Activated T-cell treated with anti-CD3 and anti-CD28 coated beads for 24 hours (primary cell): ENCODE data around the gene CCR4.
"Not testable (repeated sequence)": the region's sequence is repeated elsewhere in the genome, so short reads cannot be mapped to it uniquely, and the experiment has no call there.

ENCODE experiments used
- DNase-seq: peaks from one replicate; pipeline ENCODE4 v3.0.0-alpha.2; 2020; ENCODE audit warnings: low read depth

The CCR4 gene

DNA sequence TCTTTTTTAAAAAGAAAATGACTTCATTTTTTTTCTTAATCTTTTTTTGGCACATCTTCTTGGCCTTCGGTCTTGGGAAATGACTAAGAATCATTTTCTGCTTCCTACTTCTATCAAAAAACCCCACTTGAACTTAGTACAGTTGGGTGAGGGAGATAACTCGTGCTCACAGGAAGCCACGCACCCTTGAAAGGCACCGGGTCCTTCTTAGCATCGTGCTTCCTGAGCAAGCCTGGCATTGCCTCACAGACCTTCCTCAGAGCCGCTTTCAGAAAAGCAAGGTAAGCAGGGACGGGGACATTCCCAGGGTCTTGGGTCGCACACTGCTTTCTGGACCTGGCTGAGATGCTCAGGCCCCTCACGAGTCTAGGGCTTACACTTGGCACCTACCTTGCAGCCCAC is at the start of gene CCR4:
Gene CCR4, plus strand, starts transcription at position 235 of the 402 bp plus-strand sequence. CDS start 1,779 bp downstream, outside the sequence.
- DNase-seq = peak; percentile 48

DNA sequence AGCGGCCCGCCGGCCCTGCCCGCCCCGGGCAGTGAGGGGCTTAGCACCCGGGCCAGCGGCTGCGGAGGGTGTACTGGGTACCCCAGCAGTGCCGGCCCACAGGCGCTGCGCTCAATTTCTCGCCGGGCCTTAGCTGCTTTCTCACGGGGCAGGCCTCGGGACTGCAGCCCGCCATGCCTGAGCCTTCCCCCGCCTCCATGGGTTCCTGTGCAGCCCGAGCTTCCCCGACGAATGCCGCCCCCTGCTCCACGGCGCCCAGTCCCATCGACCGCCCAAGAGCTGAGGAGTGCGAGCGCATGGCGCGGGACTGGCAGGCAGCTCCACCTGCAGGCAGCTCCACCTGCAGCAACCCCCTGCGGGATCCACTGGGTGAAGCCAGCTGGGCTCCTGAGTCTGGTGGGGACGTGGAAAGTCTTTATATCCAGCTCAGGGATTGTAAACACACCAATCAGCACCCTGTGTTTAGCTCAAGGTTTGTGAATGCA is 48.5 kb upstream of the CCR4 start:
- peak; percentile 32 for DNase-seq

DNA sequence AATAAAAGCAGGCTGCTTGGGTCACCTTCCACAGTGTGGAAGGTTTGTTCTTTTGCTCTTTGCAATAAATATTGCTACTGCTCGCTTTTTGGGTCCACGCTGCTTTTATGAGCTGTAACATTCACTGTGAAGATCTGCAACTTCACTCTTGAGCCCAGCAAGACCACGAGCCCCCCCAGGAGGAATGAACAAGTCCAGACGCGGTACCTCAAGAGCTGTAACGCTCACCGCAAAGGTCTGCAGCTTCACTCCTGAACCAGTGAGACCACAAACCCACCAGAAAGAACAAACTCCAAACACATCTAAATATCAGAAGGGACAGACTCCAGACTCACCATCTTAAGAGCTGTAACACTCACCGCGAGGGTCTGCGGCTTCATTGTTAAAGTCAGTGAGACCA is 47.5 kb upstream of the CCR4 start:
- no peak for DNase-seq

DNA sequence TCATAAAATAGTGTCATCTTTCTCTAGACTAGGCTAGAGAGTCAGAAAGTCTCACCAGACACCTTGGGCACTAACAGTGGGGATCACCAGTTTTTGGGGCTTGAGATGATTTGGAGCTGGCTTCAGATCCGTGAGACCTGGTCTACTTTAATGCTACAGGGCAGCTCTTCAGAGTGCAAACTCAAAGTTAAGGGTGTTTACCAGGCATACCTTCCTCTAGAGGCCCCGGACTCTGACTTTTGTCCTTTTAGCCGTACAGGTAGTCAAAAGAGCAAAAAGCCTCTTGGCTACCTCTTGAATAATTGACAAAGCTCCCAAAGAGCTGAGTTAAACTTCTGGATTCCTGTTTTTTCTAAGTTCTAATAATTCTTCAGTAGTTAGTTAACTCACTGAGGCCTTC is 41.4 kb upstream of the CCR4 start:
- DNase-seq = no peak

DNA sequence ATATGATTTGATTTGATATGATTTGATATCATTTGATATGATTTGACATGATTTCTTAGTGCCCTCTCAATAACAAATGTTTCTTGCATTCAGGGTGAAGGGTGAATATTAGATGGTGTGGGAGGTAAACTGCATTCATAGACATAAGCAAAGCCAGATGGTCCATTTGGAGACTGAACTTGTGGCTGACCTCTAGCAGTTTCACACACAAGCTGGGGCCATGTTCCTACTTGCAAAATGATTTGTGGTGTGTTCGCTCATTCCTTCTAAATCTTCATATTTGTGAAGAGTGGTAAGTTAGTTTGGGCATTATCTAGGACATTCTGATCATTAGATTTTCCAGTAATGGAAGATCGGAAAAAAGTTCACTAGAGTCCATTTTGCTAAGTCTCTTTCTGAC is 40.5 kb upstream of the CCR4 start:
- DNase-seq = no peak

DNA sequence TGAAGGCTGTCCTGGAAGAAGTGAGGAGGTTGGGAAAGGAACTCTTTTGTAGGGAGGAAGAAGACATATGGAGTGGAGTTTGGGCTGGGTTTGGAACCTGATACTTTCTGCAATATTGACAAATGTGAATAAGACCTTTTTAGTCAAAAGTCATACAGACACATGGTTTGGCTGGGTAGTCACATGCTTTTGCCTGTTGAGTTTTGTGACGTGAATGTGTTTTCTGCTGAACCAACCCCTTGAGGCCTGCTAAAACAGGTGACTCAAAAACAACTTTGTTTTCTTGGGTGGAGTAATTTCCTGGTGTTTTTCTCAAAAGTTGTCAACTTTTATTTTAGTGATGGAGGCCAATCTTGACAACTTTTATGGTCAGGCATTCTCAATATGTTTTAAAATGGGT is 39.4 kb upstream of the CCR4 start:
- DNase-seq = no peak

DNA sequence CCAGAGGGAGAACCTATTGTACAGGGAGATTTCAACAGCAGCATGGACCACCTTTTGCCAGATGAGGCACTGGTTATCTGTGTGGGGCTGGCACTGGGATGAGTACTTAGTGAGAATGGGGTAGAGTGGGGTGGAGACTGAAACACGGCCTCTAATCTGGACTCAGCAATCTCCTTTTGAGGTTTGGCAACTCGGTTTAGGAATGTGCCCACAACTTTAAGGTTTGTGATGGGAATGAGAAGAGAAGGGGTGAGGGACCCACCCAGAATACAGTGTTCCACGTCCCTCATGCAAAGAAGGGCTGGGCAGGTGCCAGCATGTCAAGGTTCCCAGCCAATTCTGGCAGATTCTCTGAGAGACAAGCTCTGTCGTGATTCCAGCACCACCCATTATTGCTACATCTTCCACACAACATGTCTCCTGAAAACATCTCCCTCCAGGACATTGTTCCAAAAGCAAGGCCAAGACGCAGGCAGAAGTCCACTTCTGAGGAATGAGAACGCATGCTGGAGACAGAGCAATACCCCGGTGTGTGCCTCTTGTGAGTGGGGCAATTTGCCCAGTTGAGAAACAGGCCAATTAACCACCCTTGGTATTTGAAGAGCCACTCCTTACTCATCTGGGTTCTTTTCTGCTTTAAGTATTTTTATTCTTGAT is 37.5 kb upstream of the CCR4 start:
- no peak for DNase-seq

DNA sequence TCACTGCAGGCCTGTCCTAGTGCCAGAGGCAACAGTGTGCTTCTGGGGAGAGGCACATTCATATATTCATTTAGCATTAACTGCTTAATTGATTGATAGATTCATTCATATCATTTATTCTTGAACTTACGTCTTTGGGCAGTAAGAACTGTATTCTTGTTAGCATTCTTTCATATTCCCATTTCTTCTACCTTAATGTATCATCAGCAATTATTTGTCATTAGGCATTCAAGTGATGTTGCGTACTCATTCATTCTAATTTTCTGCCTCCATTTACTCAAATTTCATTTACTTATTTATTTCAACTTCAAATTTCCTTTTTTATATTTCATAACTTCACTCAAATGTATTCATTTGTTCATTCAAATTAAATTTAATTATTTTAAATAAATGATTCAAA is 31.5 kb upstream of the CCR4 start:
- DNase-seq = no peak

DNA sequence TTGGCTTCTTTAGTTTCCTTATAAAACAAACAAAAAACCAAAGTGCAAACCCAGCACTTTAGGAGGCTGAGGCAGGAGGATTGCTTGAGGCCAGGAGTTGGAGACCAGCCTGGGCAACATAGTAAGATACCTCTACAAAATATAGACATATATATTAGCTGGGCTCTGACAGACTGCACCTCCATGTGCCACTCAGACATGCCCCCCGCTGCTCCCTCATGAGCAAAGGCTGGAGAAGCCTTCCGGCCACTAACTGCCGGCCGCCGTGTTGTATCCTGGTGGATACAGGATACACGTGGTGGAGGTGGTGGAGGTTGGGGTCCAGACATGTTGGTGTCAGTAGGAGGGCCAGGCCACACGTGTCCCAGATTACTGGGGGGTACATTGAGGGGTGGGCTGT is 29.4 kb upstream of the CCR4 start:
- DNase-seq = no peak

DNA sequence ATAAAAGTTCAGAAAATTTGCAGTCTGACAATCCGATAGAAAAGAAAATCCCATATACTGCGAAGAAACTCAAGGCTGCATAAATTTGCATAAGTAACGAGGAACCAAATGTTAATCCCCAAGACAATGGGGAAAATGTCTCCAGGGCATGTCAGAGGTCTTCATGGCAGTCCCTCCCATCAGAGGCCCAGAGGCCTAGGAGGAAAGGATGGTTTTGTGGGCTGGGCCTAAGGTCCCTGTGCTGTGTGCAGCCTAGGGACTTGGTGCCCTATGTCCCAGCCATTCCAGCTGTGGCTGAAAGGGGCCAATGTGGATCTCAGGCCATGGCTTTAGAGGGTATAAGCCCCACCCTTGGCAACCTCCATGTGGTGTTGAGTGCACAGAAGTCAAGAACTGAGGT is 21.3 kb upstream of the CCR4 start:
- no peak for DNase-seq

DNA sequence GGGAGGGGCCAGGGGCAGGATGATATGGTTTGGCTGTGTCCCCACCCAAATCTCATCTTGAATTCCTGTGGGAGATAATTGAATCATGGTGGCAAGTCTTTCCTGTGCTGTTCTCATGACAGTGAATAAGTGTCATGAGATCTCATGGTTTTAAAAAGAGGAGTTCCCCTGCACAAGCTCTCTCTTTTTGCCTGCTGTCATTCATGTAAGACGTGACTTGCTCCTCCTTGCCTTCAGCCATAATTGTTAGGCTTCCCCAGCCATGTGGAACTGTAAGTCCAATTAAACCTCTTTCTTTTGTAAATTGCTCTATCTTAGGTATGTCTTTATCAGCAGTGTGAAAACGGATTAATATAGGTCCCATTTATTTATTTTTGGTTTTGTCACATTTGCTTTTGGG is 20.2 kb upstream of the CCR4 start:
- DNase-seq = not testable (repeated sequence)

DNA sequence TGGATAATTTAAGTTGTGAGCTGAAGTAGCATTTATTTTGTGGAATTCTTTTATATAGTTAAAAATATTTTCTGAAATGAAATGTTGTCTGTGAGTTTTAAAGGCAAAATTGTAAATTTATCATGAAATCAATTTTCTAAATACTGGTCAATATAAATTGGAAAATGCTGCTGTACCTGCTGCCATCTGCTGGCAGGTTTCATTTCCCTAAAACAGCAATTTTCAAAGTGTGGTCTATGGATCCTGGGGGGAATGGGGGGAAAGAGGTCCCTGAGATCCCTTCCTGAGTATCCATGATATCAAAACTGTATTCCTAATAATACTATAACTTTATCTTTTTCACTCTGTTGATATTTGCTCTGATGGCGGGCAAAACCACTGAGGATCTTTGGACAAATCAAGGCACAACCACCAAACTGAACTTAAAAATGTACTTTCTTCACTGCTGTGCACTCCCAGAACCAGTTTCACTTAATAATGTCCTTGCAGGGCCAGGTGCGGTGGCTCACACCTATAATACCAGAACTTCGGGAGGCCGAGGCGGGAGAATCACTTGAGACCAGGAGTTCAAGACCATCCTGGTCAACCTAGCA is 17.2 kb upstream of the CCR4 start:
- no peak for DNase-seq

DNA sequence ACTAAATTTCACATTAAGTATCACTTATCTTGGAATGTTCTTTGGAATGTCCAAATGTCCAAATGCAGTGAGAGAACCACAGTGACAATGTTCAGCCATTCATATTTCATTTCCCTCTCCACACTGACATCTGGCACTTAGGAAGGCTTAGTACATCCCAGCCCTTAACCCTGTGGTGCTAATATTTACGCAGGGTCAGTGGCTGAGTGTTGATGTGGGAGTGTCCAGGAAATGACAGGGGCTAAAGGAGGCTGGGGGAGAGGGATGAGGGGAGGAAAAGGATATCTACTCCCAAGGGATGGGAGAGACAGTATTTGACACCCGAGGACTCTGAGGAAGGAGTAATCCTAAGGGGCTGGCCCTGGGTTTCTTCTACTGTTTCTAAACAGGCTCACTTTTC is 14.1 kb upstream of the CCR4 start:
- DNase-seq = no peak

DNA sequence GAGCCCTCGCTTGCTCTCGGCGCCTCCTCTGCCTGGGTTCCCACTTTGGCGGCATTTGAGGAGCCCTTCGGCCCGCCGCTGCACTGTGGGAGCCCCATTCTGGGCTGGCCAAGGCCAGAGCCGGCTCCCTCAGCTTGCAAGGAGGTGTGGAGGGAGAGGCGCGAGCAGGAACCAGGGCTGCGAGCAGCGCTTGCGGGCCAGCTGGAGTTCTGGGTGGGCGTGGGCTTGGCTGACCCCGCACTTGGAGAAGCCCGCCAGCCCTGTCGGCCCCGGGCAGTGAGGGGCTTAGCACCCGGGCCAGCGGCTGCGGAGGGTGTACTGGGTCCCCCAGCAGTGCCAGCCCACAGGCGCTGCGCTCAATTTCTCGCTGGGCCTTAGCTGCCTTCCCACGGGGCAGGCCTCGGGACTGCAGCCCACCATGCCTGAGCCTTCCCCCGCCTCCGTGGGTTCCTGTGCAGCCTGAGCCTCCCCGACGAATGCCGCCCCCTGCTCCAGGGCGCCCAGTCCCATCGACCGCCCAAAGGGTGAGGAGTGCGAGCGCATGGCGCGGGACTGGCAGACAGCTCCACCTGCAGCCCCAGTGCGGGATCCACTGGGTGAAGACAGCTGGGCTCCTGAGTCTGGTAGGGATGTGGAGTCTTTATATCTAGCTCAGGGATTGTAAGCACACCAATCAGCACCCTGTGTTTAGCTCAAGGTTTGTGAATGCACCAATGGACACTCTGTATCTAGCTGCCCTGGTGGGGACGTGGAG is 11.7 kb upstream of the CCR4 start:
- DNase-seq = not testable (repeated sequence)

DNA sequence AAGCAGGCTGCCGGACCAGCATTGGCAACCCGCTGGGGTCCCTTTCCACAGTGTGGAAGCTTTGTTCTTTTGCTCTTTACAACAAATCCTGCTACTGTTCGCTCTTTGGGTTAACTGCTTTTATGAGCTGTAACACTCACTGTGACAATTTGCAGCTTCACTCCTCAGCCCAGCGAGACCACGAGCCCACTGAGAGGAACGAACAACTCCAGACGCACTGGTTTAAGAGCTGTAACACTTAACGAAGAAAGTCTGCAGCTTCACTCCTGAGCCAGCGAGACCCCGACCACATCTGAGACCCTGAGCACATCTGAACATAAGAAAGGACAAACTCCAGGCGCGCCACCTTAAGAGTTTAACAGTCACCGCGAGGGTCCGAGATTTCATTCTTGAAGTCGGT is 10.7 kb upstream of the CCR4 start:
- DNase-seq = no peak

DNA sequence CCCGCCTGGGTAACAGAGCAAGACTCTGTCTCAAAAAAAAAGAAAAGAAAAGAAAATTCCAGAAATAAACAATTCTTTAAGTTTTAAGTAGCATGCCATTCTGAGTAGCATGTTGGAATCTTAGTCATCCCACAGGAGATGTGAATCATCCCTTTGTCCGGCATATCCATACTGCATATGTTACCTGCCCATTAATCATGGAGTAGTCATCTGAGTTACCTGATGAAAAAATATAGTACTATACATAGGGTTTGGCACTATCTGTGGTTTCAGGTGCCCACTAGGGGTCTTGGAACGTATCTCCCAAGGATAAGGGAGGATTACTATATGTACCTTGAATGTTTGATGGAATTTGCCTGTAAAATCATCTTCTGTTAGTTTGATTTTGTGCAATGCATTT is 6.3 kb upstream of the CCR4 start:
- no peak for DNase-seq

DNA sequence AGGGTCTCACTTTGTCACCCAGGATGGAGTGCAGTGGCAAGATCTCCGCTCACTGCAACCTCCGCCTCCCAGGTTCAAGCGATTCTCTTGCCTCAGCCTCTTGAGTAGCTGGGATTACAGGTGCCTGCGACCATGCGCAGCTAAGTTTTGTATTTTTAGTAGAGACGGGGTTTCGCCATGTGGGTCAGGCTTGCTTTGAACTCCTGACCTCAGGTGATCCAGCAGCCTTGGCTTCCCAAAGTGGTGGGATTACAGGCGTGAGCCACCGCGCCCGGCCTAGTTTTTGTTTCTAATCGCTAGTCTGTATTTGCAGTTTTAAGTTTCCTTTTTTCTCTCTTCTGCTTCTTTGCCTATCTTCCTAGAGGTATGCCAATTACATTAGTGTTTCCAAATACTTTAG is 5.8 kb upstream of the CCR4 start:
- DNase-seq = not testable (repeated sequence)

DNA sequence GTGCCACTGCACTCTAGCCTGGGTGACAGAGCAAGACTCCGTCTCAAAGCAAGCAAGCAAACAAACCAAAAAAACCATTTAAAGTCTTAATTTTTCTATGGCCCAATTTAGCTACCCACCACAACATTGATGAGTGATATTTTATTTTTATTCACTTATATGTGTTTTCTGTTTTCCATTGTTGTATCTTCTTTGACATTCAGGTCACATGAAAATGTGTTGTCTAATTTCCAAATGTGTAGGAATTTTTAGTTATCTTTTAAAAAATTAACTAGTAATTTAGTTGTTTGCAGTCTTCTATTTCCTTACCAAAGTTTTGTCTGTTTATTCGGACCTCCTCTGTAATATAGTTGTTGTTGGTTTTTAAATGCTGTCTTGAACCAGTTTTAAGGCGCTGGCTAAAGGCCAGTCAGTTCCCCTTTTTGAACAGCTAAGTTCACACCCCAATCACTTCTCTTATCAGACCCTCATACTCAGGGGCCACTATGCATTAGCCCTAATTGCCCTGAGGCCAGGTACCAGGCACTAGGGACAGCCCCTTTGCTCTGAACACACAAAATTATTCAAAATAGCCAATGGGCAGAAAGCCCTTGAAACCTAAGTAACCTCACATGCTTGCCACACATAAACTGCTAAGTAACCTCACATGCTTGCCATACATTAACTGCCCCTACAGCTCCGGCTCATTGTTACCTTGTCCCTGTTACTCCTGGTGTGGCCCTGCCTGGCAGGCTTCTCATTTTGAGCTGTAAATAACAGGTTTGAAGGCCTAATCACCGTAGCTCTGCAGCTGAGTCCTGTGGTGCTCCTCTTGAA is 4.3 kb upstream of the CCR4 start:
- no peak for DNase-seq

DNA sequence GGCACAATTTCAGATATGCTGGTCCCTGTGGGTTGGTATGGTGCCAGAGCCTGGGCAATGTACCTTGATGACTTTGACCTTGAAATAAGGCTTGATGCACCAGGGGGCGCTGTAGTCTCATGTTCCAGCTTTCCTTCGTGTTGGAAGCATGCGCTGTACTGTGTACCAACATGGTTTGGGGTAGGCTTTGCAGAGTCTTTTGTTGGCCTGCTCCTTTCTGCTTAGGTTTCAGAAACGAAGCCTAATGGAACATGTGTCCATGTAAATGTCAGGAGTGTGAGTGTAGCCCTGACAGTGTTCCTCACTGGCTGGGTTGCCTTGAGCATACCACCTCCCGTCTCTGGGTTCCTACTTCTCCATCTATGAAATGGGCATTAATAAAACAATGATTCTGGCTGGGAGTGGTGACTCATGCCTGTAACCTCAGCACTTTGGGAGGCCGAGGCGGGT is 3.6 kb upstream of the CCR4 start:
- peak; percentile 91 for DNase-seq

DNA sequence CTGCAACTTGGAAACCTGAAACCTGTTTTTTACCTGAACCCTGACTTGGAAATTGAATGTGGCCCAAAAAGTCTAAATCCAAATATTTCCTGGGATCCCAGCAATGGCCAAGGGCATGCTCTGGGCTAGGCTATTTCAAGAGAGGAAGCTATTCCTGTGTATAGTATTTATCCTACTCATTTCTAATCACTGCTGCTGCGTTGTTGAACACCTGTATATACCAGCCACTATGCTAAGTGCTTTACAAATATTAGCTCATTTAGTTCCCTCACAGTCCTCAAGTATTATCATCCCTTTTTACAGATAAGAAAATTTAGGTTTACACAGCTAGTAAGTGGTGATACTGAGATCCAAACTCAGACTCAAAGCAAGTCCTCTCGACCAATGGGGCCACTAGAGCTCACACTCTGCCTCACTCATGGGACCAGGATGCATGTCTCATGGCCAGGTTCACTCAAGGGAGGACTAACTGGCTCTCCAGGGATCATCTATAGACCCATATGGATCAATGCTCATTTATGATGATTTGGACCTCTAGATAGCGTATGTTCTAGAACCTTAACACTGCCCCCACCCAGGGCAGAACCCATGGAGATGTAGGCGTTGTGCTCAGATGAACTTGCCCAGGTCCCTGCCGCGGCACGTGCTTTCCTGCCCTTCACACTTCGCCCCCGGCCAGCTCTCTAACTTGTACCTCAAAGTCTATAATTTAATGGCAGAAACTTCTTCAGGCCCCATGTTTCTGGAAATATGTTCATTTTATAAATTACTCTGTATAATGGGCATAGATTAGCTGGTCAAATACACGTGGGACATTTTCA is 2.6 kb upstream of the CCR4 start:
- no peak for DNase-seq

DNA sequence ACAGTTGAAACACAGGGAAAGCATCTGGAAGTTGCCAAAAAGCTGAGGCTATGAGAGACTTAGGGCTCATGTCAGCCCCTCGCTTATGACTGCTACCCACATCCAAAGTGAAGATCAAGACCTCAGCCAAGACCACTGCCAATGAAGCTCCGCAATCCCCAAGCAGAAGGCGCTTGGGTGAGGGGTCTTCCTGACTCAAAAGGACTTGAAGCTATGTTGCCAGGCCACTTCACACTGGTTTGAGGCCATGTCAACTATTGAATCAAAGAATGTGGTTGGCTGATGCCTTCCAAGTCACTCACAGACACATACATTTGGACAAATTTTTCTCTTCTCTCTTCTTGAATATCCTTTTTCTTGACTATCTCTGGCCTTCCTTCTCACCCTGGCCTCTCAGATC is 928 bp upstream of the CCR4 start:
- DNase-seq = no peak
